GM23338 (cell line): ENCODE results near the gene EBF4. TPM values are rescaled to one million over a fixed set of nuclear protein-coding genes. Genes with fewer than 3 reads are reported as not detected.

ENCODE experiments used
- ATAC-seq: fragments of 200-7000 bp; cut with Tn5 transposase; 3 replicates; pipeline ENCODE4 v1.9.1; 2020
- DNase-seq: peaks from one replicate; pipeline ENCODE4 v3.0.0-alpha.2; 2015; ENCODE audit warnings: low spot score
- H2AFZ ChIP-seq: fragments of 200-600 bp; sonication (generic); 2 replicates; pipeline ENCODE4 v1.8.0; 2016; ENCODE audit warnings: antibody characterized with exemption, mild to moderate bottlenecking, moderate library complexity
- H3F3A ChIP-seq: fragments of 200-600 bp; sonication (generic); replicated peaks from 2 replicates; pipeline ENCODE4 v1.8.0; 2017; ENCODE audit warnings: antibody characterized with exemption, mixed run types, low read depth
- H3K27ac ChIP-seq: fragments of 200-600 bp; sonication (generic); 2 replicates; pipeline ENCODE4 v1.6.1; 2016; ENCODE audit warnings: low read depth
- H3K27me3 ChIP-seq: fragments of 200-600 bp; sonication (generic); 2 replicates; pipeline ENCODE4 v1.8.0; 2016; ENCODE audit warnings: mild to moderate bottlenecking, mixed run types, moderate library complexity; ENCODE audit not compliant: insufficient read depth
- H3K36me3 ChIP-seq: fragments of 200-600 bp; sonication (generic); 2 replicates; pipeline ENCODE4 v1.8.0; 2016; ENCODE audit warnings: mild to moderate bottlenecking; ENCODE audit not compliant: insufficient read depth
- H3K4me1 ChIP-seq: fragments of 200-600 bp; sonication (generic); 2 replicates; pipeline ENCODE4 v1.8.0; 2016; ENCODE audit warnings: mild to moderate bottlenecking, moderate library complexity; ENCODE audit not compliant: insufficient read depth
- H3K4me2 ChIP-seq: fragments of 200-600 bp; sonication (generic); 2 replicates; pipeline ENCODE4 v1.7.1; 2017; ENCODE audit warnings: mixed run types
- H3K4me3 ChIP-seq: fragments of 200-600 bp; sonication (generic); 2 replicates; pipeline ENCODE4 v1.6.1; 2016; ENCODE audit warnings: mixed run types
- H3K79me2 ChIP-seq: fragments of 200-600 bp; sonication (generic); replicated peaks from 2 replicates; pipeline ENCODE4 v1.8.0; 2017; ENCODE audit warnings: mild to moderate bottlenecking; ENCODE audit not compliant: insufficient read depth
- H3K9me2 ChIP-seq: fragments of 200-600 bp; sonication (generic); 2 replicates; pipeline ENCODE4 v1.8.0; 2017; ENCODE audit not compliant: insufficient read depth
- H4K20me1 ChIP-seq: fragments of 200-600 bp; sonication (generic); replicated peaks from 2 replicates; pipeline ENCODE4 v1.8.0; 2017; ENCODE audit warnings: mild to moderate bottlenecking; ENCODE audit not compliant: insufficient read depth
- H3K27ac Mint-ChIP-seq: 2 replicates; pipeline ENCODE4 v1.8.0; 2020; ENCODE audit warnings: inconsistent platforms, mild to moderate bottlenecking, moderate library complexity, mixed read lengths
- H3K27me3 Mint-ChIP-seq: 3 replicates; pipeline ENCODE4 v1.8.0; 2022; ENCODE audit warnings: low read depth, mild to moderate bottlenecking, moderate library complexity, mixed read lengths, inconsistent platforms; ENCODE audit not compliant: insufficient read depth, poor library complexity
- H3K36me3 Mint-ChIP-seq: 3 replicates; pipeline ENCODE4 v1.8.0; 2021; ENCODE audit warnings: low read depth, mild to moderate bottlenecking, inconsistent platforms, moderate library complexity, mixed read lengths
- H3K4me1 Mint-ChIP-seq: 3 replicates; pipeline ENCODE4 v1.8.0; 2020; ENCODE audit warnings: mild to moderate bottlenecking, inconsistent platforms, mixed read lengths
- H3K4me3 Mint-ChIP-seq: 3 replicates; pipeline ENCODE4 v1.8.0; 2021; ENCODE audit warnings: moderate library complexity, mild to moderate bottlenecking, inconsistent platforms, mixed read lengths
- H3K9me3 Mint-ChIP-seq: 3 replicates; pipeline ENCODE4 v1.8.0; 2020; ENCODE audit warnings: moderate library complexity, mild to moderate bottlenecking, inconsistent platforms, mixed read lengths
- CREB1 ChIP-seq: fragments of 250-450 bp; sonication (Bioruptor Pico); IDR thresholded peaks from 2 replicates; pipeline ENCODE4 v1.5.0; 2020; ENCODE audit warnings: low read depth, mild to moderate bottlenecking, moderate library complexity
- EZH2 ChIP-seq: fragments of 200-600 bp; sonication (generic); IDR thresholded peaks from one replicate; pipeline ENCODE4 v1.8.0; 2017; ENCODE audit warnings: antibody characterized with exemption, mild to moderate bottlenecking, low read depth; ENCODE audit not compliant: unreplicated experiment
- EZH2phosphoT487 ChIP-seq: fragments of 200-600 bp; sonication (generic); IDR thresholded peaks from one replicate; pipeline ENCODE4 v1.8.1; 2018; ENCODE audit warnings: antibody characterized with exemption; ENCODE audit not compliant: unreplicated experiment
- JUNB ChIP-seq: IDR thresholded peaks from one replicate; pipeline ENCODE4 v1.6.1; 2016; ENCODE audit warnings: antibody characterized with exemption; ENCODE audit not compliant: unreplicated experiment
- NANOG ChIP-seq: IDR thresholded peaks from 2 replicates; pipeline ENCODE4 v1.6.1; 2016; ENCODE audit warnings: antibody characterized with exemption, borderline replicate concordance
- POLR2AphosphoS5 ChIP-seq: IDR thresholded peaks from 2 replicates; pipeline ENCODE4 v1.6.1; 2016; ENCODE audit warnings: antibody characterized with exemption, low read depth
- REST ChIP-seq: IDR thresholded peaks from one replicate; pipeline ENCODE4 v1.6.1; 2018; ENCODE audit warnings: antibody characterized with exemption; ENCODE audit not compliant: unreplicated experiment
- STAT1 ChIP-seq: IDR thresholded peaks from one replicate; pipeline ENCODE4 v1.6.1; 2016; ENCODE audit warnings: antibody characterized with exemption; ENCODE audit not compliant: unreplicated experiment
- ZNF114 ChIP-seq: fragments of 250-450 bp; sonication (Bioruptor Pico); IDR thresholded peaks from 2 replicates; pipeline ENCODE4 v1.5.0; 2020; ENCODE audit warnings: mild to moderate bottlenecking, moderate library complexity
- ZNF462 ChIP-seq: fragments of 250-450 bp; sonication (Bioruptor Pico); IDR thresholded peaks from 2 replicates; pipeline ENCODE4 v1.5.0; 2020; ENCODE audit warnings: mild to moderate bottlenecking, moderate library complexity
- polyA plus RNA-seq: library from polyadenylated mRNA; unstranded; fragments of >200 nt; fragmentation: Nextera tagmentation; extraction: Ambion mirVana; gene quantifications from 2 replicates; pipeline ENCODE4 v1.2.1, GENCODE V29; 2016
- total RNA-seq: library from RNA; depleted of rRNA; stranded (reverse); fragments of >200 nt; shearing (Covaris generic); gene quantifications from 2 replicates; pipeline ENCODE4 v1.2.3, GENCODE V29; 2014
- TF ChIP-seq, protein P1 (sequence below): IDR thresholded peaks from 2 replicates; pipeline ENCODE4 v1.6.1; 2016; ENCODE audit warnings: antibody characterized with exemption

Gene EBF4
- total and polyA plus RNA-seq, 2 experiments from 2014 or later, result 0.66 to 1.6 TPM

- no peak for DNase-seq
- no peak overlapping the region for H3K27ac ChIP-seq
- H3K4me2 ChIP-seq, result no peak overlapping the region
- Mint-ChIP-seq H3K27ac (no peak overlapping the region), H3K36me3 (no peaks in the 10 kb centered on the region), H3K4me3 (no peak overlapping the region), H3K9me3 (no peaks in the 10 kb centered on the region), H3K27me3 (peaks cover 12% of the 10 kb centered on the region), H3K4me1 (peaks cover 33% of the 10 kb centered on the region)
- TF ChIP-seq ZNF114, result no peak
- no peak overlapping the region for H3K4me3 ChIP-seq
- ATAC-seq, result no peak; the same call in 2 of the 3 replicates
- H4K20me1 ChIP-seq, result no peaks in the 10 kb centered on the region
- no peaks in the 10 kb centered on the region for H3F3A ChIP-seq
- no peaks in the 10 kb centered on the region for H3K36me3 ChIP-seq
- H3K9me2 ChIP-seq, result no peaks in the 10 kb centered on the region
- 0 out of 2 replicates have a peak overlapping the region, but pooled peaks have one; percentile 95 for H2AFZ ChIP-seq
- no peaks in the 10 kb centered on the region for H3K79me2 ChIP-seq
- H3K27me3 ChIP-seq, result peaks cover 12% of the 10 kb centered on the region
- H3K4me1 ChIP-seq, result peaks cover 8% of the 10 kb centered on the region
These were observed 66.6 kb downstream of the EBF4 start for GRCh38 chr20:2759143-2759542.

GRCh38 chr20:2759603-2760296, 67.2 kb downstream of the EBF4 start:
- H3K4me1 ChIP-seq, result peaks cover 8% of the 10 kb centered on the region
- H3K9me2 ChIP-seq, result no peaks in the 10 kb centered on the region
- no peaks in the 10 kb centered on the region for H4K20me1 ChIP-seq
- H3K36me3 ChIP-seq, result no peaks in the 10 kb centered on the region
- no peaks in the 10 kb centered on the region for H3K79me2 ChIP-seq
- peaks cover 6% of the 10 kb centered on the region; the same call in 1 of the 2 replicates for H3K27me3 ChIP-seq
- no peaks in the 10 kb centered on the region for H3F3A ChIP-seq
- no peaks in the 10 kb centered on the region for H3K9me3 Mint-ChIP-seq
- no peak overlapping the region for H3K4me3 Mint-ChIP-seq
- TF ChIP-seq, protein P1, sequence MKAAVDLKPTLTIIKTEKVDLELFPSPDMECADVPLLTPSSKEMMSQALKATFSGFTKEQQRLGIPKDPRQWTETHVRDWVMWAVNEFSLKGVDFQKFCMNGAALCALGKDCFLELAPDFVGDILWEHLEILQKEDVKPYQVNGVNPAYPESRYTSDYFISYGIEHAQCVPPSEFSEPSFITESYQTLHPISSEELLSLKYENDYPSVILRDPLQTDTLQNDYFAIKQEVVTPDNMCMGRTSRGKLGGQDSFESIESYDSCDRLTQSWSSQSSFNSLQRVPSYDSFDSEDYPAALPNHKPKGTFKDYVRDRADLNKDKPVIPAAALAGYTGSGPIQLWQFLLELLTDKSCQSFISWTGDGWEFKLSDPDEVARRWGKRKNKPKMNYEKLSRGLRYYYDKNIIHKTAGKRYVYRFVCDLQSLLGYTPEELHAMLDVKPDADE, result no peak
- TF ChIP-seq JUNB (no peak), CREB1 (CRISPR knock-in tag) (no peak), STAT1 (no peak), POLR2AphosphoS5 (no peak), REST (no peak), ZNF462 (CRISPR knock-in tag) (no peak), EZH2phosphoT487 (no peak), NANOG (no peak), EZH2 (no peak), ZNF114 (no peak)
- no peak overlapping the region for H3K4me3 ChIP-seq
- no peaks in the 10 kb centered on the region for H3K36me3 Mint-ChIP-seq
- peaks cover 33% of the 10 kb centered on the region for H3K4me1 Mint-ChIP-seq
- peaks cover 7% of the 10 kb centered on the region for H3K27me3 Mint-ChIP-seq
- peak overlapping the region; percentile 51 for H3K4me2 ChIP-seq
- H3K27ac Mint-ChIP-seq, result no peak overlapping the region
- H2AFZ ChIP-seq, result peak overlapping the region; percentile 95
- ATAC-seq, result peak; percentile 54
- H3K27ac ChIP-seq, result no peak overlapping the region
- no peak for DNase-seq
